HepG2 (cell line): ENCODE data around the gene WDR59. TPM values are rescaled to one million over a fixed set of nuclear protein-coding genes. Genes with fewer than 3 reads are reported as not detected.
A peak's percentile ranks its signal among the peaks of the same experiment; 100 is the strongest.

Experiments used
- ERF ChIP-seq: IDR thresholded peaks from 2 replicates; pipeline ENCODE4 v1.6.1; 2018; ENCODE audit warnings: missing biosample characterization, missing genetic modification reagents
- GMEB1 ChIP-seq: sonication (generic); formaldehyde crosslinking; IDR thresholded peaks from 2 replicates; pipeline ENCODE4 v1.5.1; 2020; ENCODE audit warnings: missing genetic modification reagents, mild to moderate bottlenecking, borderline replicate concordance
- HNF1A ChIP-seq, 2 experiments: sonication (generic) in 1 of 2; formaldehyde crosslinking in 1 of 2; IDR thresholded peaks; 2 replicates each; pipeline versions ENCODE4 v1.4.0 to v1.6.1; 2016 to 2020; ENCODE audit warnings: borderline replicate concordance in 1 of 2, low read depth in 1 of 2, mild to moderate bottlenecking in 1 of 2, missing genetic modification reagents in 1 of 2
- HNRNPLL ChIP-seq: fragments of 200-400 bp; formaldehyde crosslinking; IDR thresholded peaks from 2 replicates; pipeline ENCODE4 v1.6.1; 2017; ENCODE audit warnings: mild to moderate bottlenecking, low read depth, low read length; ENCODE audit not compliant: poor library complexity, severe bottlenecking
- LBX2 ChIP-seq: sonication (generic); formaldehyde crosslinking; IDR thresholded peaks from 2 replicates; pipeline ENCODE4 v1.5.0; 2020; ENCODE audit warnings: missing genetic modification reagents, mild to moderate bottlenecking, borderline replicate concordance
- NONO ChIP-seq, 2 experiments: fragments of 450-650 bp in 1 of 2; sonication (generic) in 1 of 2; formaldehyde crosslinking in 1 of 2; IDR thresholded peaks in 1 of 2; conservative IDR thresholded peaks in 1 of 2; 2 replicates each; pipeline versions ENCODE4 v1.6.1 to v1.8.0; 2017 to 2022; ENCODE audit warnings: mild to moderate bottlenecking in 1 of 2, missing genetic modification reagents in 1 of 2, moderate library complexity in 1 of 2
- NR2F2 ChIP-seq: IDR thresholded peaks from 2 replicates; pipeline ENCODE4 v1.6.1; 2012; ENCODE audit warnings: low read depth, inconsistent platforms, borderline replicate concordance
- PHF20 ChIP-seq: sonication (generic); formaldehyde crosslinking; IDR thresholded peaks from 2 replicates; pipeline ENCODE4 v1.5.0; 2020; ENCODE audit warnings: mild to moderate bottlenecking, missing genetic modification reagents
- SRSF1 ChIP-seq: fragments of 200-400 bp; formaldehyde crosslinking; optimal IDR thresholded peaks from 2 replicates; pipeline ENCODE3; 2017; ENCODE audit warnings: mild to moderate bottlenecking, low read depth, low read length, moderate library complexity
- THRA ChIP-seq: sonication (generic); formaldehyde crosslinking; IDR thresholded peaks from 2 replicates; pipeline ENCODE4 v1.4.0; 2020; ENCODE audit warnings: missing genetic modification reagents, borderline replicate concordance
- ZNF235 ChIP-seq: sonication (generic); formaldehyde crosslinking; IDR thresholded peaks from 2 replicates; pipeline ENCODE4 v1.8.1; 2023; ENCODE audit warnings: mild to moderate bottlenecking, missing genetic modification reagents, borderline replicate concordance
- ZNF503 ChIP-seq: sonication (generic); formaldehyde crosslinking; IDR thresholded peaks from 2 replicates; pipeline ENCODE4 v1.4.0; 2020; ENCODE audit warnings: missing genetic modification reagents
- ZNF652 ChIP-seq: IDR thresholded peaks from 2 replicates; pipeline ENCODE4 v1.6.1; 2016; ENCODE audit warnings: low read depth, borderline replicate concordance
- ZNF737 ChIP-seq: sonication (generic); formaldehyde crosslinking; IDR thresholded peaks from 2 replicates; pipeline ENCODE4 v1.5.0; 2020; ENCODE audit warnings: missing genetic modification reagents, mild to moderate bottlenecking, borderline replicate concordance
- ZNF740 ChIP-seq: sonication (generic); formaldehyde crosslinking; IDR thresholded peaks from 2 replicates; pipeline ENCODE4 v1.4.0; 2020; ENCODE audit warnings: missing genetic modification reagents
- polyA plus RNA-seq, 8 experiments: library from polyadenylated mRNA; depleted of rRNA in 3 of 8; stranded (reverse) in 7 of 8; unstranded in 1 of 8; fragments of >200 nt; fragmentation: Illumina TruSeq in 4 of 8; extraction: Trizol in 4 of 8; gene quantifications; 2 replicates each; pipeline versions ENCODE4 v1.2.1 to v1.2.3, GENCODE V29; 2011 to 2016; ENCODE audit warnings: low read depth in 4 of 8, missing spikeins in 1 of 8, mixed read lengths in 1 of 8; ENCODE audit not compliant: insufficient read depth in 1 of 8
- total RNA-seq, 5 experiments: library from RNA; depleted of rRNA; stranded (reverse); fragments of >200 nt; fragmentation: Illumina TruSeq; extraction: Trizol; gene quantifications; 2 replicates each; pipeline ENCODE4 v1.2.3, GENCODE V29; 2016; ENCODE audit warnings: low read depth in 1 of 5

The WDR59 gene
- total and polyA plus RNA-seq, 2 of the 13 experiments (the other 11 are each of a cell fraction or from before 2014, with no cell fraction given): 65.2 to 306 TPM

GRCh38 chr16:75000481-75001081 lies 15.7 kb upstream of the WDR59 start (continued):
- TF ChIP-seq THRA (CRISPR knock-in tag): no peak
- TF ChIP-seq HNRNPLL: no peak
- TF ChIP-seq ERF (CRISPR knock-in tag): no peak
- TF ChIP-seq HNF1A (IDR thresholded peaks at IDR 0.05; ENCODE audit: low read depth): no peak
- TF ChIP-seq HNF1A (CRISPR knock-in tag; IDR thresholded peaks at IDR 0.05; ENCODE audit: borderline replicate concordance): no peak
- no peak for TF ChIP-seq SRSF1
- no peak for TF ChIP-seq NONO (IDR thresholded peaks at IDR 0.05)
- TF ChIP-seq NONO (CRISPR knock-in tag; conservative IDR thresholded peaks at IDR 0.05): no peak
- 0 out of 2 replicates have a peak, but pooled peaks have one; percentile 3 for TF ChIP-seq ZNF235 (CRISPR knock-in tag)
- TF ChIP-seq ZNF503: no peak
- TF ChIP-seq ZNF740 (CRISPR knock-in tag): no peak
- no peak for TF ChIP-seq ZNF652 (CRISPR knock-in tag)
- 0 out of 2 replicates have a peak, but pooled peaks have one; percentile 30 for TF ChIP-seq PHF20
- 0 out of 2 replicates have a peak, but pooled peaks have one; percentile 28 for TF ChIP-seq GMEB1
- TF ChIP-seq ZNF737 (CRISPR knock-in tag): 0 out of 2 replicates have a peak, but pooled peaks have one; percentile 55
- TF ChIP-seq LBX2: 0 out of 2 replicates have a peak, but pooled peaks have one; percentile 6
- TF ChIP-seq NR2F2: no peak
